ENCODE measurements around the gene ZFAND3.
"Not testable (repeated sequence)": the region's sequence is repeated elsewhere in the genome, so short reads cannot be mapped to it uniquely, and the experiment has no call there.

ZFAND3 gene

DNA sequence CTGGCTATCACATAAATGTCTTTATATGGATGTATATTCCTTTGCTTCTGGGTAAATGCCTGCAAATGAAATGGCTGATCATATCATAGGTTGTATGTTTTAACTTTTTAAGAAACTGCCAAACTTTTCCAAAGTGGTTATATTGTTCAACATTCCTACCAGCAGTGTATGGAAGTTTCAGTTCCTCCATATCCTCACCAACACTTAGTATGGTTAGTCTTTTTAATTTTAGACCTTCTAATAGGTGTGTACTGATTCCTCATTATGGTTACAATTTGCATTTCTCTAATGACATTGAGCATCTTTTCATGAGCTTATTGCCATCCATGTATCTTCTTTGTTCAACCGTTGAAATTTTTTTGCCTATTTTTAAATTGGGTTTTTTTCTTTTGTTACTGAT, 155.4 kb downstream of the ZFAND3 start:
- no peak for DNase-seq

DNA sequence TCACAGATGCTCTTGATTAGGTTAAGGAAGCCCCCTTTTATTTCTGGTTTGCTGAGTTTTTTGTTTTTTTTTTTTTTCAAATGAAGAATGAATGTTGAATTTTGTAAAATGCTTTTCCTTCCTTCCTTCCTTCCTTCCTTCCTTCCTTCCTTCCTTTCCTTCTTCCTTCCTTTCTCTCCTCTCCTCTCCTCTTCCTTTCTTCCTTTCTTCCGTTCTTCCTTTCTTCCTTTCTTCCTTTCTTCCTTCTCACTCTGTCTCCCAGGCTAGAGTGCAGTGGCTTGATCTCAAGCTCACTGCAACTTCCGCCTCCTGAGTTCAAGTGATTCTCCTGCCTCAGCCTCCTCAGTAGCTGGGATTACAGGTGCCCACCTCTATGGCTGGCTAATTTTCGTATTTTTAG, 158.2 kb downstream of the ZFAND3 start:
- no peak for DNase-seq

DNA sequence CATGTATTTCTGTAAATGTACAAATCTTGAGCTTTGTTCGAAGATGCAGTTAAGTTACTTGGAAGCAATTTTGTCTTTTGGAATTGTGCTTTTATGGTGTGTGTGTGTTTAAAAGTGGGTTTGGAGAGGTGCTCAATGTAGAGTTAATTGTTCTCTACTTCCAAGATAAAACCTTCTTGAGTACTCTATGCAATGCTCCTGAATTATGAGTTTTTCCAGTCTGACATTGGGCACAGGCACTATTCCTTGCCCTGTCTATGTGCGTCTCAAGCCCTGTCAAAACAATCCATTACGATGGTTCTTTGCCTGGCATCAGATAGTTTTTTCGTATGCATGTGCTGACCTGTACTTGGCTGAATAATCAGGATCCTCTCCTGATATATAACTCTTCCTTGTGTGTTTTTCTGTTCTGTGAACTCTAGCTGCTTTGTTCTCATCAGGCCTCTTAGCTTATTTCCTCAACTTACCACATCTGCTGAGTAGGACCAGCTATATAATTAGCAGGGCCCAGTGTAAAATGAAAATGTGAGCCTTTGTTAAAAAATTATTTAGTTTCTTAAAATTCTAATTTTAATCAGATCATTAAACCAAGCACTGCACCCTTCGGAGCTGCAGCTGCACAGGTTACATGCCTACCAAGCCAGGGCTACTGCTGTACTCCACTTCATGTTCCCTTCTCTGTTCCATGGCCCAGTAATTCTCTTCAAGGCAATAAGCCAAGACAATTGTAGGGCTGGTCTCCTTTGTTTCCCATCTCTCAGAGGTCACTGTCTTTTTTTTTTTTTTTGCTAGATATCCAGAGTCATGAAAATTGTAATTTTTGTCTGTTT, 160.1 kb downstream of the ZFAND3 start:
- DNase-seq: no peak

DNA sequence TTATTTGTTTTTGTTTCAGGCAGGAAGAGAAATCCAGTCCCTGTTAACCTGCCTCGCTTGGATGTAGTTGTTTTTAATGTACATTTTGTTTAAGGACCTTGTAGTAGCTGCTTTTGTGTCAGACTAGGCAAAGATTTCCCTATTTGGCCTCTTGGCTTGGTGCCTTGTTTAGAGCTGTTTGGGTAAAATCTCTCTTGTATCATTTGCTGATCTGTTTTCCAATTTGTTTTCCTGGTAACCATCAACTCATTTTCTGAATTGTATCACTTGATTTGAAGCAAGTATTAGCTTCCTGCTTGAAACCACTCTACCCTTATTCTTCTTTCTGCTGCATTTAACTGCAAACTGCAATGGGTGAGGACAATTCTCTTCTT, 160.7 kb downstream of the ZFAND3 start:
- no peak for DNase-seq

DNA sequence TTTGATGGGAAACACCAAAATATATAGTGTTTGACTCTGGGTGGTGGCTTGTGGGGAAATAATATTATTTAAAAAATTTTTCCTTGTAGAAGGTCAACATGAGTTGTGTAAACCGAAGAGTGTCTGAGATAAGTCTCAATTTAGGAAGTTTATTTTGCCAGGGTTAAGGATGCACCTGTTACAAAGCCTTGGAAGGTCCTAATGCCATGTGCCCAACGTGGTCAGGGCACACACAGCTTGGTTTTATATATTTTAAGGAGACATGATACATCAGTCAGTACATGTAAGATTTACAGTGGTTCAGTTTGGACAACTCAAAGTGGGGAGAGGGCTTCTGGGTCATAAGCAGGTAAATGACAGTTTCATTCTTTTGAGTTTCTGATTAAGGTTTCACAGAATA, 162.1 kb downstream of the ZFAND3 start:
- DNase-seq: no peak

DNA sequence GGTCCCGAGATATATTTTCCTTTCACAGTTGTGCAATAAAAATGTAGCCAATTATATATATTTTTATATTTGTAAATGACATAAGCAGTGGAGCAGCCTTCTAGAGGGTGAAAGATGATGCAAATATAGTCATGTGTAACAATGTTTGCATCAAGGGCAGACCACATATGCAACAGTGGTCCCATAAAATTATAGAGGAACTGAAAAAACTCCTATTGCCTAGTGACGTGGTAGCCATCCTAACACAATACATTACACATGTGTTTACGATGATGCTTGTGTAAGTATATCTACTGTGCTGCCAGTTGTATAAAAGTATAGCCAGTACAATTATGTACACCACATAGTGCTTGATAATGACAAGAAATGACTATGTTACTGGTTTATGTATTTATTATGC, 162.8 kb downstream of the ZFAND3 start:
- no peak for DNase-seq

DNA sequence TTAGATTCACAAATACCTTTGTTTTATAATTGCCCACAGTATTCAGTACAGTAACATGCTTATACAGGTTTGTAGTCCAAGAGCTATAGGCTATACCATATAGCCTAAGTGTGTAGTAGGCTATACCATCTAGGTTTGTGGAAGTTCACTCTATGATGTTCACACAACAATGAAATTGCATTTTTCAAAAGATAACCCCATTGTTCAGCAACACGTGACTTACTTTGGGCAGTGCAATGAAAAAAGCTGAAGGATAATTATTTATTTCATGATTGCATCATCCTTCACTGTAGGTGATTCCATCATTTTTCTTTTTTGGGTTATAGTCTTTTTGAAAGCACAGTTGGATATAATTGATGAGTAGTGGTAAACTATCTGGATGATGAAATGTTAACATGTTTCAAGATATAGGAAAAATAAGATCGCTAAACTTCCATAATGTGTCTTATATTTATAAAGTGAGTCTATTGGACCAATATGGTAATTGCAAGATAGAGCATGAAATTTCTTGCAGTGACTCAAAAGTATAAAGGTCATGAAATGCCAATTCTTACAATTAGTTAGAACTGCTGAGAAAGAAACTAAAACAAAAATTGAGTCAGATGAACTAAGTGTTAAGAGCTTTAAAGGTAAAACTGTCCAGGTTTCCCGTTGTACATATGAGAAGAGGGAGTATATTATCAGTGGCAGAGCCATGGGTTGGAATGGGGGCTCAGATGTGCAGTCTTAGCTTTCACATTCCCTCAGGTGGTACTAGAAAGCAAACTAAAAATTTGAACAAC, 164.4 kb downstream of the ZFAND3 start:
- DNase-seq: no peak

DNA sequence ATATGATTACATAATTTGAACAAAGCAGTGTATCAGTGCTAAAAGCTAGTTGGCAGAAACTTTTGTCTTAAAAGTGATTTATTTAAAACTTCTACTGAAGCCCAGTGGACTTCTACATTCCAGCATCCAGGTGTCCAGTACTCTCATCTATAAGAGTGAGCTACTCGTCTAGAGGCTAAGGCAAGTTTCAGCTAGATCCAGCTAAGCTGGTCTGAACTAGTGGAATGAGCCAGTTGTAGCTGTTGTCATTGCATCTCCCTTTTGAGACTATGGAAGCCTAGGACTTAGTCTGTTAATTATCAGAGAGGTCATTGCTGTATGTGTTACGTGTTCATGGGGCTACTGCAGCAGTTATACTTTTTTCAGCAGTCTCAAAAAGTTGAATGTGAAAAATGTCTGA, 165.1 kb downstream of the ZFAND3 start:
- no peak for DNase-seq

DNA sequence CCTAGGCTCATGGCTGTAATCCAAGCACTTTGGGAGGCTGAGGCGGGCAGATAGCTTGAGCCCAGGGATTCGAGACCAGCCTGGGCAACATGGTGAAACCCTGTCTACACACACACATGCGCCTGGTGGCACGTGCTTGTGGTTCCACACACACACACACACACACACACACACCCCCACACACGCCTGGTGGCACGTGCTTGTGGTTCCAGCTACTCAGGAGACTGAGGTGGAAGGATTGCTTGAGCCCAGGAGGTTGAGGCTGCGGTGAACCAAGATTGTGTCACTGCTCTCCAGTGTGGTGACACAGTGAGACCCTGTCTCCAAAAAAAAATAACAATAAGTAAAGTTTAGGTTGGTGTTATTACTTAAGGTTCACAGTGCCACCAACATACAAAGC, 165.8 kb downstream of the ZFAND3 start:
- DNase-seq: no peak

DNA sequence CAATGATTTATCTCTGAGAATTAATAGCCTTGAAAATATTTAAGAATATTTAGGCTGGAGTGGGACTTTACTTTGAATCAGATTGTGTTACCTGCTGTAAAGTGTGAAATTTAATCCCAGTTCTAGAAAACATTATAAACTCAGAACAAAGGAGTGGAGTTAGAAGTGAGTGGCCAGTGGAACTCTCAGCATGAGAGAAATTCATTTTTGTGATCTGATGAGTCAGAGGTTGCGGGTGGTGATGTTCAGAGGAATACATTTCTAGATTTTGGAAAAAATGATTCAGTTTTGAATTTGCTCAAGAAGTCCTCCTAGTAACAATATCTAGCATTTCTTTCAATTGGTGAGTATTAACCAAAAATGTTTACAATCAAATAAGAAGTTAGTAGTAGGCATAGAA, 167.5 kb downstream of the ZFAND3 start:
- DNase-seq: peak; percentile 78

DNA sequence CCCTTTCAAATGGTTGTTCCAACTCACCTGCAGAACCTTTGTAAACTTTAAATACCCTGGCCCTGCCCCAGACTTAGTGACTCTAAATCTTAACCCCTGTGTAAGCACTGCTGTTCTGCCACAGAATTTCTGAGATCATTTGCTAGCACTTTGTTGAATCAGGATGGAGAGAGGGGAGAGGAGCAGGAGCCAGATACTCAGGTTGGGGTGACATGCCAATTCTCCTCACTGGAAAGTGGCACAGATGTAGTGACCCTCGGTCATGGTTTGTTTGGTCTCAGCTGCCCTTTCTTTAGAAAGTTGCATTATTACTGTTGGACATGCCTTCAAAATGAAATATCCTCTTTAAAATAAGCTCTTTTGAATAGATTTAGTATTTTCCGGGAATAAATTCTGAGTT, 168.0 kb downstream of the ZFAND3 start:
- DNase-seq: no peak

DNA sequence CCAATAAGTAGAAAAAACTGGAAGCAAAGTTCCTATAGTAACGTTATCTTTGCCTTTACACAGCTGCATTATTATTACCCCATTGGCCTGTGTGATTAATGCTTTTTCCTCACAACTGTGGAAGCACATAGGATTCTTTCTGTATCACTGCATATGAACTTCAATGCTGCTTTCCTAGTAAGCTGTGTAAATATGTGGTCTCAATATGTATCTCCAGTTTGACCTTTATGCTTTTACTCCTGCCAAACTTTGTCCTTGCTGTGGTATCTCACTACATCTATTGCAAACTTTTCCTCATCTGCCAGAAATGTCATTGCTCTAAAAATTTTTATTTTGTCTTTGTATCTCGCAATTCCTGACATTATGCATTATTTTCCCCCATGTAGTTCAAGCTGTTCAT, 168.6 kb downstream of the ZFAND3 start:
- peak; percentile 13 for DNase-seq

DNA sequence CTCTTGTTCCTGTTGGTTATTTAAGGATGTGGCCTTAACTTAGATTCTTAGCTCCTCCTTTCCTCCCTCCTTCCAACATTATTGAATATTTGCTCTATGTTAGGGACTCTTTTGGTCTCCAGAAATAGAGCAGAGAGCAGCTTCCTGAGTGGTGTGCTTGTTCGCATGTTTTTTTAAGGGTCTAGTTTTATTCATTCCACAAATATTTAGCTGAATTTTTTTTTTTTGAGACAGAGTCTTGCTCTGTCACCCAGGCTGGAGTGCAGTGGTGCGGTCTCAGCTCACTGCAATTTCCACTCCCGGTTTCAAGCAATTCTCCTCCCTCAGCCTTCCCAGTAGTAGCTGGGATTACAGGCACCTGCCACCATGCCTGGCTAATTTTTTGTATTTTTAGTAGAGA, 169.2 kb downstream of the ZFAND3 start:
- DNase-seq: peak; percentile 77

DNA sequence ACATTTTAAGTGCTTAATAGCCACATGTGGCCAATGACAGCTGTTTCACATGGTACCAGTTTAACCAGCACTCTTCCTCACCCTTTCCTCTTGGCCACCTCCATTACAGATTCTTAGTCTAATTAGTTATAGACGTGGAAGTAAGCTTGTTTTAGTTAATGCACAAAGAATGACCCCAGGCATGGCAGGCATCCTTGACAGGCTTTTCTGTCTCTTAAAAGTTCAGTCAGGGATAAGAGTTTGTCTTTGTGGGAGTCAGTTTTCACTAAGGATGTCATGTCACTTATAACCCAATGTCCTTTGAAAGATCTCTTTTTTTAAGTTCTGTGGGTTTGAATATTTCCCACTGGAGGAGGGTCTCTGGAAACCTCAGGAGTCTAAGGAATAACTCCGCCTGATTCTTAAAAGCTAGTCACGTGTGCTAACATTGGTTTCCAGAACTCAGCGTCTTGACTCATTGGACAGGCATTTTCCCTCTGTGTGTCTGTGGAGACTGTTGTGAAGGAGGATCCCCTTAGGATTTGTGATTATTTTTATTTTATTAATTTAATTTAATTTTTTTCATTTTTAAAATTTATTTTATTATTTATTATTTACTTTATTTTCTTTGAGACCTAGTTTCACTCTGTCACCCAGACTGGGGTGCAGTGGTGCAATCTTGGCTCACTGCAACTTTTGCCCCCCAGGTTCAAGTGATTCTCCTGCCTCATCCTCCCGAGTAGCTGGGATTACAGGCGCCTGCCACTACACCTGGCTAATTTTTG, 171.4 kb downstream of the ZFAND3 start:
- peak; percentile 96 for DNase-seq

DNA sequence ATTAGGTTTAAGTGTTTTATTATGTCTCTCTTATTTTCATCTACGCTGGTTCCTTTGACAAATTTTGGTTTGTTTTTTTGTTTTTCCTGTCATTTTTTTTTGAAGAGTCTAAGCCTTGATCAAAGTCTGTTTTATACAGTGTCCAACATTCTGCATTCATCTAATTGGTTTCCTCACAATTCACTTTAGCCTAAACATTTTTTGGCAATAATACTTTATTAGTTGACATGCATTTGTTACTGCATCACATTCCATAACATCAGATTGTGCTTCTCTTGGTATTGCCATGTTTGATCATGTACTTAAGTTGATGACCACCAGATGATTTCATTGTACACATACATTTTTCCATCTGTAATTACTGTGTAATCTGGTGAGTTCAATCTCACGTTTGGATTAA, 173.2 kb downstream of the ZFAND3 start:
- DNase-seq: no peak

DNA sequence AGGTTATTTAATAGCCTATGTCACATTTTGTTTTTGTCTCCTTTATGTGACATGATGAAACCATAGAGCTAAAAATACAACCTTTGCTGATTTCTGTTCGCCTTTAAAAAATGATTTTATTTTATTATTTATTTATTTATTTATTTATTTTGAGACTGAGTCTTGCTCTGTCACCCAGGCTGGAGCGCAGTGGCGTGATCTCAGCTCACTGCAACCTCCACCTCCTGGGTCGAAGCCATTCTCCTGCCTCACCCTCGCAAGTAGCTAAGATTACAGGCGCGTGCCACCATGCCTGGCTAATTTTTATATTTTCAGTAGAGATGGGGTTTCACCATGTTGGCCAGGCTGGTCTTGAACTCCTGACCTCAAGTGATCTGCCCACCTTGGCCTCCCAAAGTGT, 173.7 kb downstream of the ZFAND3 start:
- not testable (repeated sequence) for DNase-seq

DNA sequence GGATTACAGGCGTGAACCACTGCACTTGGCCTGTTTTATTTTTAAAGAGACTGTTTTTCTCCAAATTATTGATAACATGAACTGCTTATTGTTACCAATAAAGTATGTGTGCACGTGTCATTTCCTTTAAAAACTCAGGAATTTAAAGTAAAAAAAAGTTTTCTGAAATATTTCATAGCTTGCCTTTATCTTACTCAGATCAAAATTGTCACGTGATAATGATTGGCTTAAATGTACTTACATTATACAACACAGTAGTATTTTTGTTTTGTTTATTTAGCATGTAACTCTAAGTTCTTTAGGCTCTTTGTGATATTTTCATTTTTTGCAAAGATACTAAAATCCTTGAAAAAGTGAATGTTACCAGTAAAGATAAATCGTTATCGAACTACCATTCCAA, 174.1 kb downstream of the ZFAND3 start:
- DNase-seq: no peak

DNA sequence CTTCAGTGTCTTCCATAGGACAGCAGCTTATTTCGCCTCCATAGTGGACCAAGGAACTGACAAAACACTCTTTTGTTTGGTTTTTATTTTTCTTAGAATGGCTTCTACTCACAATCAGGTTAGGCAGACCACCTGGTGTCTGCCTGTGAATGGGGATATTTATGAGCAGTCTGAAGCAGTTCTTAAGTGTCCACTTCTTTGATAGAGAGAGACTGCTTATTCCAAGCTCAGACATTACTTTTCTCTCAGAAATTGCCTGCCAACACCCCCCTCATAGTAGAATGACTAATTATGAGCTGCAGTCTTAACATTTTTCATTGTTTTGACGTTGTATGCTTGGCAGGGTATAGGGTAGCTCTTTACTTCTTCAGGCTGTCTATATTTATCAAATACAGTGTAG, 174.7 kb downstream of the ZFAND3 start:
- peak; percentile 64 for DNase-seq

DNA sequence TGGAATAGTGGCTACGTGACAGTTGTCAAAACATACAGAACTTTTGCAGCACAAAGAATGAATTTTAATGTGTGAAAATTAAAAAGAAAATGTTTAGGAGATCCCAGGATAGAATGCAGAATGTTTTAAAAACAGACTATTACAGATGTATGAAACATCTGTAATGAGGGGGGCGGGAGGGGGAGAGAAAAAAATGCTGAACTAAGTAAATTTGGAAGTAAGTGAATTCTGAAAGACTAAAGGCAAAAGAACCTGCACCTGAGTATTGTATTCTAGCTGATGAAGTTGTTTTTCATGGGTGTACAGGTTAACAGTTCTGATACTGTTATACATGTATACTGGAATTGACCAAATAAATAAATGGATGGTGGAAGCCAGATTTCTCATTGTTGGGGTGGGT, 178.8 kb downstream of the ZFAND3 start:
- DNase-seq: no peak

DNA sequence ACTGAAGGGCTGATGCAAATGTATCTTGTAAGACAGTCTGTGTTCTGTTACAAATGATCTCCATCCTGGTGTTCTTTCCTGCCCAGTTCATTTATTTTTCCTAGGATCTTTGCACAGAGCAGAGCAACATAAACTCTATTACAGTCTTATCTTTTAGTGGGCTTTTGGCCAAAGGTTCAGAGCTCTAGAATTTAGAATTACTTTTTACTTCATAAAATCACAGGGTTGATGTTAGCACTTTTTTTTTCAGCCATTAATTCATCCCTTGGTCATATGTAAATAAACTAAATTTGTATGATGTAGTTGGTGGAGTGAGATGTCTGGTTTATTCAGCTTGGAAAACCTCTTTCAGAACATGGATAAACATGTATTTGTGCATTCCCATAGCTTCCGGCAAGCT, 181.9 kb downstream of the ZFAND3 start:
- DNase-seq: no peak

DNA sequence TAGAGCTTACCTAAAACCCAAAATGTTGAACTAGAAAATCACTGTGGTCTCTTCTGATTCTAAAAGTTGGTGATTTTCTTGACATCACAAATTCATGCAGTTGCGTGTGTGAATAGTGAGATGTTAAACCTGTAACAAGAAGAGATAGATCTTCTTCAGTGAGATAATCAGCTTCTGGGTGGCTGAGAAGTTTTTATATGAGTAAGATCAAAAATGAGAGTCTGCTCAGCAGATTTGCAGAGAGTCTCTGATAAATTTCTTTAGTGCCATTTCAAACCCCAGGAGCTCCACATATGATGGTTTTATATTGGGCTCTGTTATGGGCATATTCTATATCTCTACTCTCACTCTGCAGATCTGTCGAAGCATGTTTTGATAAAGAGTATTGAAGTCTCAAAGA, 185.4 kb downstream of the ZFAND3 start:
- DNase-seq: no peak

DNA sequence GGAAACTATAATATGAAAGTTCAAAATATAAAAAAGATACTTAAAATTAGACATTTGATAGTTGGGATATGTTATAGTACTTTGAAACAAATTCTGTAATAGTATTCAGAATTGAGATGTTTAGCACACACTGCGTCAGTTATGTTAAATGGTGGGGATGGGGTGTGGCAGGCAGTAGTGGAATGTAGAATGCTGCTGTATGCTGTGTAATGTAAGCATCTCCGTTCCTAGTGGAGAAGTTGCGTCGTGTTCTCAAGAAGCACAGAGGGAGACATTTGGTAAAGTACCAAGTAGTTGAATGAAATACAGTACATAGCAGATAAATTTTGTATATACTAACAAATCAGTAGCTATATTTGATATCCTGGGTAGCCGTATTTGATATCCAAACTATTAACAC, 192.4 kb downstream of the ZFAND3 start:
- DNase-seq: no peak

DNA sequence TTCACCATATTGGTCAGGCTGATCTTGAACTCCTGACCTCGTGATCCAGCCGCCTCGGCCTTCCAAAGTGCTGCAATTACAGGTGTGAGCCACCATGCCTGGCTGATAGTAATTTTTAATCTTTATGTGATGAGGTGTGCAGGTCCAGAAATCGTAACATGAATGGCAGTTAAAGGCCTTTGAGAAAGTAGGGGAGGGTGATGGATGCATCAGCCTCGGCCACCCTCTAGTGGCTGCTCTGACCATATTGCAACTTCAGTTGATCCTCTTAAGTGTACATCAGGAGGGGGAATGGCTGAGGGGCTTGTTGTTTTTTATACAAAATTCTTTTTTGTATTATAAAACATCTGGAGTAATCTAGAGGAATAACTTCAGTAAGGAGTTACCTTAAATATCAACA, 193.0 kb downstream of the ZFAND3 start:
- DNase-seq: peak; percentile 64

DNA sequence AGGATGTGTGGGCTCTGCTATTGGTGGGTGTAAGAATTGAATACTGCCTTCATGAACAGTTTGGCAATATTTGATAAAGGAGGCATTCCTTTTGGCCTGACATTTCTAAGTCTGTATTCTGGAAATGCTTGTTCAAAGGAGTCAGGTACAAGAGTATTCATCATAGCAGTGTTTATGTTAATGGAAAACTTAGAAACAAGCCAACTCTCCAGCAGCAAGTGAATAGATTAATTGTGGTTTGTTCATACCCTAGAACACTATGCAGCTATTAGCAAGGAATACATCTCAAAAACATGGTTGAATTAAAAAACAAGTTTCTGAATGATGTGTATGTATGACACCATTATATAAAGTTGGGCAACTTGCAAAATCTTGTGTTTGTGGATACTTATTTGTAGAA, 195.8 kb downstream of the ZFAND3 start:
- DNase-seq: no peak
